Measurements from ENCODE around the gene ASPM. TPM values are rescaled to one million over a fixed set of nuclear protein-coding genes. Genes with fewer than 3 reads are reported as not detected.
A peak's percentile ranks its signal among the peaks of the same experiment; 100 is the strongest.
"Not testable (repeated sequence)": the region's sequence is repeated elsewhere in the genome, so short reads cannot be mapped to it uniquely, and the experiment has no call there.

Gene ASPM
- total RNA-seq, 2 donors from 2014 or later = 59.0 to 61.5 TPM

- Mint-ChIP-seq H3K27me3 (no peaks in the 10 kb centered on the region), H3K4me1 (no peaks in the 10 kb centered on the region), H3K4me3 (no peak overlapping the region), H3K27ac (no peak overlapping the region), H3K36me3 (ENCODE audit: low read depth) (peaks cover 16% of the 10 kb centered on the region), H3K9me3 (no peaks in the 10 kb centered on the region)
- ATAC-seq (replicated peaks) = no peak
Measured at GRCh38 chr1:197129698-197130097, 16.8 kb downstream of the ASPM start.

- Mint-ChIP-seq H3K9me3 (no peaks in the 10 kb centered on the region), H3K27ac (no peak overlapping the region), H3K4me1 (no peaks in the 10 kb centered on the region), H3K36me3 (ENCODE audit: low read depth) (peaks cover 17% of the 10 kb centered on the region), H3K4me3 (no peak overlapping the region), H3K27me3 (no peaks in the 10 kb centered on the region)
- ATAC-seq (replicated peaks) = no peak
Measured at GRCh38 chr1:197127246-197127912, 19.1 kb downstream of the ASPM start.

GRCh38 chr1:197126691-197127090 is 19.8 kb downstream of the ASPM start:
- no peaks in the 10 kb centered on the region for H3K4me1 Mint-ChIP-seq
- no peaks in the 10 kb centered on the region for H3K9me3 Mint-ChIP-seq
- ATAC-seq (replicated peaks) = no peak
- H3K27ac Mint-ChIP-seq = no peak overlapping the region
- peaks cover 23% of the 10 kb centered on the region for H3K36me3 Mint-ChIP-seq (ENCODE audit: low read depth)
- no peak overlapping the region for H3K4me3 Mint-ChIP-seq
- no peaks in the 10 kb centered on the region for H3K27me3 Mint-ChIP-seq

GRCh38 chr1:197124376-197124775 is 22.1 kb downstream of the ASPM start:
- no peak overlapping the region for H3K4me3 Mint-ChIP-seq
- H3K36me3 Mint-ChIP-seq (ENCODE audit: low read depth) = peaks cover 18% of the 10 kb centered on the region
- ATAC-seq (replicated peaks) = no peak
- no peak overlapping the region for H3K27ac Mint-ChIP-seq
- no peaks in the 10 kb centered on the region for H3K27me3 Mint-ChIP-seq
- no peaks in the 10 kb centered on the region for H3K4me1 Mint-ChIP-seq
- H3K9me3 Mint-ChIP-seq = no peaks in the 10 kb centered on the region

- Mint-ChIP-seq H3K9me3 (no peaks in the 10 kb centered on the region), H3K4me1 (no peaks in the 10 kb centered on the region), H3K27me3 (no peaks in the 10 kb centered on the region), H3K4me3 (no peak overlapping the region), H3K36me3 (ENCODE audit: low read depth) (no peaks in the 10 kb centered on the region), H3K27ac (no peak overlapping the region)
- no peak for ATAC-seq (replicated peaks)
Measured at GRCh38 chr1:197116156-197116555, 30.3 kb downstream of the ASPM start.

GRCh38 chr1:197106869-197107268 is 39.6 kb downstream of the ASPM start:
- Mint-ChIP-seq H3K4me1 (no peaks in the 10 kb centered on the region), H3K36me3 (ENCODE audit: low read depth) (peaks cover 6% of the 10 kb centered on the region), H3K9me3 (no peaks in the 10 kb centered on the region), H3K27me3 (no peaks in the 10 kb centered on the region), H3K27ac (no peak overlapping the region), H3K4me3 (no peak overlapping the region)
- no peak for ATAC-seq (replicated peaks)

GRCh38 chr1:197103300-197103699 is 43.2 kb downstream of the ASPM start:
- Mint-ChIP-seq H3K4me3 (no peak overlapping the region), H3K36me3 (ENCODE audit: low read depth) (peaks cover 6% of the 10 kb centered on the region), H3K27ac (no peak overlapping the region), H3K9me3 (no peaks in the 10 kb centered on the region), H3K4me1 (no peaks in the 10 kb centered on the region), H3K27me3 (no peaks in the 10 kb centered on the region)
- ATAC-seq (replicated peaks) = no peak

- ATAC-seq (replicated peaks) = no peak
- Mint-ChIP-seq H3K27ac (no peak overlapping the region), H3K4me3 (no peak overlapping the region), H3K36me3 (ENCODE audit: low read depth) (peaks cover 6% of the 10 kb centered on the region), H3K27me3 (no peaks in the 10 kb centered on the region), H3K9me3 (no peaks in the 10 kb centered on the region), H3K4me1 (no peaks in the 10 kb centered on the region)
Measured at GRCh38 chr1:197101978-197102377, 44.5 kb downstream of the ASPM start.

GRCh38 chr1:197100677-197101076 is 45.8 kb downstream of the ASPM start:
- no peaks in the 10 kb centered on the region for H3K27me3 Mint-ChIP-seq
- no peaks in the 10 kb centered on the region for H3K4me1 Mint-ChIP-seq
- no peak overlapping the region for H3K4me3 Mint-ChIP-seq
- H3K9me3 Mint-ChIP-seq = no peaks in the 10 kb centered on the region
- peaks cover 6% of the 10 kb centered on the region for H3K36me3 Mint-ChIP-seq (ENCODE audit: low read depth)
- ATAC-seq (replicated peaks) = no peak
- H3K27ac Mint-ChIP-seq = no peak overlapping the region

GRCh38 chr1:197099444-197099843 is 47.0 kb downstream of the ASPM start:
- no peak for ATAC-seq (replicated peaks)
- no peaks in the 10 kb centered on the region for H3K27me3 Mint-ChIP-seq
- H3K4me1 Mint-ChIP-seq = no peaks in the 10 kb centered on the region
- H3K27ac Mint-ChIP-seq = no peak overlapping the region
- no peak overlapping the region for H3K4me3 Mint-ChIP-seq
- no peaks in the 10 kb centered on the region for H3K9me3 Mint-ChIP-seq
- H3K36me3 Mint-ChIP-seq (ENCODE audit: low read depth) = peaks cover under 1% of the 10 kb centered on the region

GRCh38 chr1:197096971-197097370 is 49.5 kb downstream of the ASPM start:
- not testable (repeated sequence) for H3K36me3 Mint-ChIP-seq (ENCODE audit: low read depth); H3K27ac Mint-ChIP-seq; H3K4me3 Mint-ChIP-seq; H3K9me3 Mint-ChIP-seq; H3K27me3 Mint-ChIP-seq; H3K4me1 Mint-ChIP-seq; ATAC-seq (replicated peaks)

- no peaks in the 10 kb centered on the region for H3K4me1 Mint-ChIP-seq
- no peak overlapping the region for H3K4me3 Mint-ChIP-seq
- no peaks in the 10 kb centered on the region for H3K9me3 Mint-ChIP-seq
- H3K27ac Mint-ChIP-seq = no peak overlapping the region
- no peaks in the 10 kb centered on the region for H3K27me3 Mint-ChIP-seq
- ATAC-seq (replicated peaks) = peak; percentile 42
- H3K36me3 Mint-ChIP-seq (ENCODE audit: low read depth) = peaks cover 7% of the 10 kb centered on the region
Measured at GRCh38 chr1:197096137-197096536, 50.3 kb downstream of the ASPM start.

GRCh38 chr1:197093226-197093885 is 53.1 kb downstream of the ASPM start:
- H3K4me1 Mint-ChIP-seq = no peaks in the 10 kb centered on the region
- no peaks in the 10 kb centered on the region for H3K27me3 Mint-ChIP-seq
- H3K36me3 Mint-ChIP-seq (ENCODE audit: low read depth) = peaks cover 12% of the 10 kb centered on the region
- H3K4me3 Mint-ChIP-seq = no peak overlapping the region
- no peak for ATAC-seq (replicated peaks)
- no peaks in the 10 kb centered on the region for H3K9me3 Mint-ChIP-seq
- no peak overlapping the region for H3K27ac Mint-ChIP-seq

GRCh38 chr1:197092491-197093023 is 53.9 kb downstream of the ASPM start:
- Mint-ChIP-seq H3K4me3 (no peak overlapping the region), H3K27ac (no peak overlapping the region), H3K27me3 (no peaks in the 10 kb centered on the region), H3K4me1 (no peaks in the 10 kb centered on the region), H3K9me3 (no peaks in the 10 kb centered on the region), H3K36me3 (ENCODE audit: low read depth) (peaks cover 19% of the 10 kb centered on the region)
- no peak for ATAC-seq (replicated peaks)

GRCh38 chr1:197083474-197083873 is 63.0 kb downstream of the ASPM start:
- peak; percentile 39 for ATAC-seq (replicated peaks)
- Mint-ChIP-seq H3K4me1 (no peaks in the 10 kb centered on the region), H3K36me3 (ENCODE audit: low read depth) (peaks cover 28% of the 10 kb centered on the region), H3K27me3 (peaks cover 2% of the 10 kb centered on the region), H3K9me3 (peaks cover 12% of the 10 kb centered on the region), H3K27ac (no peak overlapping the region), H3K4me3 (no peak overlapping the region)

Measured in activated T-helper 17 cell treated with anti-CD3 and anti-CD28 coated beads, Interleukin-2, amount 50 U/mL, for 72 hours (primary cell).